Medulla oblongata (tissue), 1 donor: ENCODE results near the gene DOK5.
"Not testable (repeated sequence)": the region's sequence is repeated elsewhere in the genome, so short reads cannot be mapped to it uniquely, and the experiment has no call there.

ENCODE experiments used
- DNase-seq: peaks from one replicate; pipeline ENCODE4 v3.0.0-alpha.2; 2015; ENCODE audit errors: extremely low spot score

Gene DOK5

DNA sequence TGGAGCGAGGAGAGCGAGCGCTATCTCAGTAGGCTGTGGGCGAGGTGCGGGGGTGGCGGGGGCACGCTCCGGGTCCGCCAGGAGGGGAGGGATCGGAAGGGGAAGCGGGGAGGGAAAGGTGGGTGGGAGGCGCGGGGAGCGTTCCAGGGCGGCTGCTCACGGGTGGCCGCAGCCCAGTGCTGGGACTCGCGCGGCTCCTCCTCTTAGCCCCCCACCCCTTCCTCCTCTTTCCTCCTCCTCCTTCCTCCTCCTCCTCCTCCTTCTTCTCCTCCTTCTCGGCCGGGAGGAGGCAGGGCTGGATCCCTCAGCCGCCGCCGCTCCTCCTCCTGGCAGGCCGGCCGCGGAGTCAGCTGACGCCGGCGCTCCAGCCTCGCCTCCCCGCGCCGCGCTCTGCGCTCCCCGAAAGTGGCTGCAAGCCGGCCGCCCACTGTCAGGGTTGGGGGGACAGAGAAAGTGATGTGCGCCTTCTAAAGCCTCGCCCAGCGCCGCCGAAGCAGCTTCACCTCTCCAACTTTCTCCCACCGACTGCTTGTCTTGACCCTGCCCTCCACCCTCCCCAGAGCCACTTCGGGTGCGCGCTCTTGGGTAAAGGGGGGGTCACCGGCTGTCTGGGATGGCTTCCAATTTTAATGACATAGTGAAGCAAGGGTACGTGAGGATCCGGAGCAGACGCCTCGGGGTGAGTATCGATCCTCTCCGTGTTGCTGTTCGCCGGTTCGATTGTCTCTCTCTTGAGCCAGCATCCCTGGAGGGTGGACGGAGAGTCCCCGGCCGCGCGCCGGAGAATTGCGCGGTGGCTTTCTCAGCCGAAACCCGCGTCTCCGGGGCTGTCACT is at the start of gene DOK5:
TSS of gene DOK5 (plus strand) at position 260 of the 835 bp plus-strand sequence. CDS start at position 614, 354 bp downstream.
- peak; percentile 63 for DNase-seq

DNA sequence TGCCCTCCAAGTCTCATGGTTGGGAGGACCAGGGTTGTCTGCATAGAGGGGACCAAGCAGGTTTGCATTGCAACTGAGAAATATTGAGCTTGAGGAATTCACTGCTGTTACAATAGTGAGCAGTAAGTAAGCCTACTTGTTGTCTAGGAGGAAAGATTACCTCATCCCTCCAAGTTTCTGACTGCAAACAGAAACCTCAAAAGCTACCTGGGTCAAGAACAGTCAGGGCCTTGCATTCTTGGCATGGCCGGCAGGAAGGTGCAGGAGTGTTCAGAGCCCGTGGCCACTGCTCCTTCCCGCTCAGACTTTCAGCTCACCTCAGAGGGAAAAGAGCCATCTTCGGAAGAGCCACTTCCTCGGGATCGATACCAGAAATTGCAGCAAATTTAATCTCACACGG is 46.0 kb upstream of the DOK5 start:
- DNase-seq = no peak

GRCh38 chr20:54431156-54431944 is 44.0 kb upstream of the DOK5 start:
- DNase-seq = peak; percentile 59

DNA sequence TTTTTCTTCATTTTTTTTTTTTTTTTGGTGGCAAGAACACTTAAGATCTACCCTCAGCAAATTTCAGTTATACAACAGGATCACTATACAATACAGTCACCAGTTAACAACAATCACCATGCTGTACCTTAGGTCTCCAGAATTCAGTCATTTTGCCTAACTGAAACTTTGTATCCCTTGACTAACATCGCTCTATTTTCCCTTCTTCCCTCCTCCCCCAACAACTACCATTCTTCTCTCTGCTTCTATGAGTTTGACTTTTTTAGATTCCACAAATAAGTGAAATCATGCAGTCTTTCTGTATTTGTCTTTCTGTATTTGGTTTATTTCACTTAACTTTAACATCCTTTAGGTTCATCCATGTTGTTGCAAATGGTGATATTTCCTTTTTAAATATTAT is 42.4 kb upstream of the DOK5 start:
- DNase-seq = no peak

DNA sequence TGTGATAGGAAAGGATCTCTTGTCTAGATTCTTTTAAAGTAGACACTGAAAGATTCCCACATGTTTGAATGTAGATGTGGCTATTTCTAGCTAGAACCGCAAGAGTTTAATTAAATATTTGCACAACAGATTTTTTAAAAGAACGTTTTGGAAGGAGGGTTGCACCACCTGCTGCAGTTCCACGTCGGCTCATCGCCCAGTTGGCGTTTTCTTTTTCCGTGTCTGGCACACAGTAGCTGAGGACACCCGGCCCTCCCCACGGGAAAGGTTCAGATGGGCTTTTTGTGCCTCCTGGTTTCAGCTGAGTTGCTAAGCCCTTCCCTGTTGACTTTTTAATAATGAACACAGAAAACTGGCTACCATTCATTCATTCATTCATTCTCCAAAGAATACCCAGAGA is 41.8 kb upstream of the DOK5 start:
- peak; percentile 14 for DNase-seq

DNA sequence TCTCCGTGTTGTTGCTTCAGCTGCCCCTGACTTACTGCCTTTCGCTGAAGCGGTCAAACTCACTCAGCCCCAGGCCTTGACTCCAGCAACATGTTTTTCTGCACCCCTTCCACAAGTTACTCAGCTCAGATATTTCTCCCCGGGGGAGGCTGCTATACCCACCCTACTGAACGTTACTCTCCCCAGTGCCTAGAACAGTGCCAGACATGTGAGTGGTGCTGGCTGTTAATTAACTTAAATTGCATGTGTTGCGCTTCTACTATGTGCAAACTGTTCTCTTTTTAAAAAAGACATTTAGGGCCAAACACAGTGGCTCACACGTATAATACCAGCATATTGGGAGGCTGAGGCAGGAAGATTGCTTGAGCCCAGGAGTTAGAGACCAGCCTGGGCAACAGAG is 41.2 kb upstream of the DOK5 start:
- DNase-seq = no peak

GRCh38 chr20:54435015-54435414 is 40.4 kb upstream of the DOK5 start:
- DNase-seq = no peak

GRCh38 chr20:54436410-54436809 is 39.0 kb upstream of the DOK5 start:
- DNase-seq = not testable (repeated sequence)

DNA sequence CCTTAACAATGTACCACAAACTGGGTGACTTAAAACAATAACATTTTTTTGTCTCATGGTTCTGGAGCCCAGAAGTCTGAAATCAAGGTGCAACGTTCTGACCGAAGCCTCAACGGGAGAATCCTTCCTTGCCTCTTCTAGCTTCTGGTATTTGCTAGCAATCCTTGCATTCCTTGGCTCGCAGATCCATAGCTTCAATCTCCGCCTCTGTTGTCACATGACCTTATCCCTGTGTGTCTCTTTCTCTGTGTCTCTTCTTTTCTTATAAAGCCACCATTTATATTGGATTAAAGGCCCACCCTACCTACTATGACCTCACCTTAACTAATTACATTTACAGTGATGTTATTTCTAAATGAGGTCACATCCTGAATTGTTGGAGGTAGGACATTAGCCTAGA is 37.2 kb upstream of the DOK5 start:
- DNase-seq = no peak

- no peak for DNase-seq
These were observed 25.2 kb upstream of the DOK5 start for GRCh38 chr20:54450207-54450606.

DNA sequence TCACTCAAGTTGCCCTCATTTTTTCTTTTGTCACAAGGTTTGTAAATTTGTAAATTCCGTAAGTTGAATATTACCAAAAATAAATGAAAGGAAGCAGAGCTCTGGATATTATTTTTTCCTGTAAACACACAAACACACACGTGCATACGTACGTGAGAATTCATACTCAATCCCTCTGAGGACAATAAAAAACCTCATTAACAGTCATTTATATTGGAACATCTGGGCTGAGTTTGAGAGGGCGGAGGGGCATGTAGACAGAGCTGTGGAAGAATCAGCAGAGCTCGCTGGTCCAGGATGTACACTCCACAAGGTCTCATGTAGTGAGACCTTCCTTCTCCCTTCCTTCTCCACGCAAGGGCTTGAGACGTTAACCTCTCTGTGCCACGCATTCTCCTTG is 24.2 kb upstream of the DOK5 start:
- DNase-seq = no peak

GRCh38 chr20:54452277-54452676 is 23.1 kb upstream of the DOK5 start:
- no peak for DNase-seq

DNA sequence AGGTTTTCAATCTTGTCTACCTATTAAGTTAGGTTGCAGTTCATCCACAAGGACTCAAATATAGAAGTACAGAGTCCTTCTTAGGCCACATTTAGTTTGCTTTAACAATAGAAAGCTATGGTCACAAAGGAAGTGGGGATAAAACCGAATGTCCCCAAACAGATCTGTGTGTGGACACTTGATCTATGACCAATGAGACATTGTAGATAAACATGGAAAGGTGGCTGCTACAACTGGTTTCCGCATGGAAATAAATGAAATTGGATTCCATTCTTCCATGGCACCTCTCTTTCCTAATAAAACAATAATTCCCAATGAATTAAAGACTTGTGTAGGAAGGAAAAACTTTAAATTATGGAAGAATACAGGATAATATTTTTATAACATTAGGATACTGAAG is 20.4 kb upstream of the DOK5 start:
- DNase-seq = no peak

DNA sequence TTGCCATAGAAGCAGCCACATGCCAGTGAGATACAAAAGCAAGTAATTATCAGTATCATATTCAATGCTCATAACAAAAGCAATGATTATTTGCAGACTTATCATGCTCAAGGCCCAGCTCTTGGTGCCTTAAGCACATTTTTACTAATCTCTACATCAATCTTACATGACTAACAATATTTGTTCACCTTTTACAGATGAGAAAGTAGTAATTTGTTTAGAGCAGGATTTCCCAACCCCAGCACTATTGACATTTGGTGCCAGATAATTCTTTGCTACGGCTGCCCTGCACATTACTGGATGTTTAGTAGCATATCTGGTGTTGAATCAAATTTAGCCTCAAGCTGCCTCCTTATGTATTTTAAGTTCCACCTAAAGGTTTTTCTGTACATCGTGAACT is 19.0 kb upstream of the DOK5 start:
- no peak for DNase-seq

DNA sequence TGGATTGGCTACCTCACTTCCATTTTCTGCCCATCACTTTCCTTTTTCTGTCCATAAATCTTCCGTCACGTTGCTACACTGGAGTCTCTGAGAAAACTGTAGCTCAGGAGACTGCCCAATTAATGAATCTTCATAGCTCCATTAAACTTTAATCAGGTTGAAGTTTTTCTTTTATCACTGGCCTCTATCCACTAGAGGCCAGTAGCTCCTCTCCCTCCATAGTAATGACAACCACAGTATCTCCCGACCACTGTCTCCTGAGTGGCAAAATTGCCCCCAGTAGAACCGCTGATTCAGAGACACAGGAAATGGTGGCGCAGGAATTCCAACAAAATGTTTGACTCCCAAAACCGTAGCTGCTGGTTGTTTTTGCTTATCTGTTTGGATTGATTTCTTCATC is 18.4 kb upstream of the DOK5 start:
- no peak for DNase-seq

DNA sequence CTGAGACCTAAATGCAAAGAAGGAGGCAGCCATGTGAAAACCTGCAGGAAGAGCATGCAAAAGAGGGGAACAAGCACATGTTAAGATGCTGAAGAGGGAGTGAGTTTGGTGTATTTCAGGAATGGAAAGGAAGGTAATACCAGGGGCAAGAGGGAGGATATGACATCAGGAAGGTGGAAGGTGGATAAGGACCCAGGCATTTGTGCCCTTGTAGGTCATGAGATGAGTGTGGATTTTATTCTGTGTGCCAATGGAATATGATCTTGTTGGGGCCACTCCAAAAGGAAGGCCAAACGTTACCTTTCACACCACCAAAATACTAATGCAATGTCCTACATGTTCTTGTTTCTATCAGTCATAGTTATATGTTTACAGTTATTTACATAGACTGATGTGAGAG is 17.2 kb upstream of the DOK5 start:
- DNase-seq = no peak

GRCh38 chr20:54459279-54459678 is 16.1 kb upstream of the DOK5 start:
- DNase-seq = no peak

- DNase-seq = no peak
These were observed 11.4 kb upstream of the DOK5 start for GRCh38 chr20:54464003-54464402.

- no peak for DNase-seq
These were observed 9.3 kb upstream of the DOK5 start for GRCh38 chr20:54466127-54466526.

DNA sequence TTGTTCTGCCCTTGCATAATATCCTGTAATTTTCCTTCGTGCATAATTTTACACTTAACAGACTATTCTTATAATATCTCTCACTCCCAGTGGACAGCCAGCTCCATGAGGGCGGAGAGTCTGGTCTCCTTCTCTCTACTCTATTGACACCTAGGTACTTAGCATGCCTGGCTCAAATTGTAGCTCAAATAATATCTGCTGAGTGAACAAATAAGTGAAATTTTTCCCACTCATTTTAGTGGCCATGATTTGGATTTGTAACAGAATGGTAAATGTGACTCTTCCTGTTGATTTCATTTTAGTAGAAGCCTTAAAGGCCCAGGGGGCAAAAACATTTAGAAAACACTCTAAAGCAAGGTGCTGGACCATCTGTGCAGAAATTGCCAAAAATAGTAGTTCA is 7.8 kb upstream of the DOK5 start:
- no peak for DNase-seq

DNA sequence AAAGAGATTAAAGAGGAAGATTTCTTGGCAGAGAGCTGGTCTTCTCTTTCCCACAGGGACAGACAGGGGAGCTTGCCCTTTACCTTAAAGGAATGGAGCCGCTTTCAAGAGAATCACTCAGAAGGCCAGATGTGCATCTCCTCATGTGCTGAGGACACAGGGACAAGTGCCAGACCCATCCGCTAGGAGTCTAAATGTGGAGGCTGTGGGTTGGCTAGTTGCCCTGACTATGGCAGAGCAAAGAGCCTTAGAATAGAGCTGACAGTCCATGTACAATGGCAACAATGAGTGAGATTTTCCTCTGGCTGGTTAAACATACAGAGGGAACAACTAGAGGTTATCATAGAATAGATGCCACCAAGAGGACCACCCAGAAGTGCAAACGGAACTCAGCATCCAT is 7.3 kb upstream of the DOK5 start:
- DNase-seq = no peak

- DNase-seq = no peak
These were observed 6.1 kb upstream of the DOK5 start for GRCh38 chr20:54469293-54469692.

DNA sequence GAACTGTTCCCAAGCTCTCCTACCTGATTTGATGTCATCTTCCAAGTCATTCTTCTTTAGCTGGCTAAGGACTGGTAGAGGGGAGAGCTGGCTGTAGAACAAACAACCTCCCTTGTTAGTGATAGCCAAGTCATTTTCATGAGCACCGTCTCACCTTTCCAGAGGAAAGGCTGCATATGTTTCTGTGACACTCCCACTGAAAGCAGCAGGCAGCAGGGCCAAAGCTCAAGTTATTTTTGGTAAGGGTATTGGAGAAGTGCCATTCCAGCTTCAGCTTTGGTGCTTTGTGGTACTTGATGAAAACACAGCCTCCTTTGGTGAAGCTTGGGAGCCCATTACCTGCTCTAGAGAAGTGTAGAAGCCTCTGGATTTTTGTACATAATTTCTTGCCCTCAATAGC is 5.4 kb upstream of the DOK5 start:
- no peak for DNase-seq
